BLaER1 treated with 17β-estradiol and CSF1 and Interleukin-3, amounts not matched to agents 10 nM and 100 nM (cell line): ENCODE results near the gene POU4F1.
A peak's percentile ranks its signal among the peaks of the same experiment; 100 is the strongest.
"Not testable (repeated sequence)": the region's sequence is repeated elsewhere in the genome, so short reads cannot be mapped to it uniquely, and the experiment has no call there.

ENCODE experiments used
- H3K27ac ChIP-seq, 11 experiments: shearing (Covaris generic); formaldehyde crosslinking; 2 replicates each; pipeline ENCODE4 v1.8.1; 2022
- H3K27me3 ChIP-seq, 11 experiments: shearing (Covaris generic); formaldehyde crosslinking; 2 replicates each; pipeline ENCODE4 v1.8.1; 2022
- H3K36me3 ChIP-seq, 11 experiments: shearing (Covaris generic); formaldehyde crosslinking; 2 replicates each; pipeline ENCODE4 v1.8.1; 2022
- H3K4me1 ChIP-seq, 10 experiments: shearing (Covaris generic); formaldehyde crosslinking; 2 replicates each; pipeline ENCODE4 v1.8.1; 2022
- H3K4me2 ChIP-seq, 11 experiments: shearing (Covaris generic); formaldehyde crosslinking; 2 replicates each; pipeline ENCODE4 v1.8.1; 2022
- H3K4me3 ChIP-seq, 10 experiments: shearing (Covaris generic); formaldehyde crosslinking; 2 replicates each; pipeline ENCODE4 v1.8.1; 2022
- H3K9ac ChIP-seq, 11 experiments: shearing (Covaris generic); formaldehyde crosslinking; 2 replicates each; pipeline ENCODE4 v1.8.1; 2022
- H3K9me3 ChIP-seq, 11 experiments: shearing (Covaris generic); formaldehyde crosslinking; replicated peaks in 1 of 11; 2 replicates each; pipeline ENCODE4 v1.8.1; 2022
- H4K20me1 ChIP-seq, 11 experiments: shearing (Covaris generic); formaldehyde crosslinking; 2 replicates each; pipeline ENCODE4 v1.8.1; 2022
- Cebpa-rat ChIP-seq, 11 experiments: shearing (Covaris generic); IDR thresholded peaks; 2 replicates each; pipeline ENCODE4 v1.8.1; 2022

Gene POU4F1

GRCh38 chr13:78603240-78603957 lies at the start of gene POU4F1:
Gene POU4F1, minus strand, starts transcription at chr13:78603552. Its CDS starts 226 bp downstream, at chr13:78603326.
- no peaks in the 10 kb centered on the region for H3K36me3 ChIP-seq
- H3K4me1 ChIP-seq: peaks cover 23 to 29% (median 25%) of the 10 kb centered on the region in 10 experiments; a peak in 19 of 20 replicates
- H3K27ac ChIP-seq: no peak within 1 kb of the TSS
- H3K27me3 ChIP-seq: peaks cover 100% of the 10 kb centered on the region in 11 experiments
- peaks cover 15 to 29% (median 17%) of the 10 kb centered on the region in 11 experiments; a peak in 20 of 22 replicates for H3K9me3 ChIP-seq
- peak within 1 kb of the TSS in 6 of 11 experiments; percentile 15 to 41 (median 25); a peak in 5 of 22 replicates for H3K9ac ChIP-seq
- peak within 1 kb of the TSS; percentile 77 to 93 (median 88) for H3K4me2 ChIP-seq
- TF ChIP-seq Cebpa-rat (IDR thresholded peaks at IDR 0.05): no peak
- H3K4me3 ChIP-seq: peak within 1 kb of the TSS; percentile 49 to 69 (median 58)
- peaks cover 0 to 96% (median 66%) of the 10 kb centered on the region in 11 experiments; a peak in 19 of 22 replicates for H4K20me1 ChIP-seq

- Histone ChIP-seq H4K20me1 (peaks cover 78 to 100% (median 93%) of the 10 kb centered on the region in 11 experiments), H3K4me2 (no peak overlapping the region)
Observed at GRCh38 chr13:78652651-78653050, 49.3 kb upstream of the POU4F1 start.

GRCh38 chr13:78650717-78651083 lies 47.3 kb upstream of the POU4F1 start:
- H4K20me1 ChIP-seq: peaks cover 87 to 100% (median 100%) of the 10 kb centered on the region in 11 experiments
- no peak for TF ChIP-seq Cebpa-rat (IDR thresholded peaks at IDR 0.05)
- H3K36me3 ChIP-seq: peaks cover 2 to 76% (median 34%) of the 10 kb centered on the region in 11 experiments; a peak in 19 of 22 replicates
- H3K4me1 ChIP-seq: peaks cover 18 to 46% (median 32%) of the 10 kb centered on the region in 10 experiments
- H3K4me3 ChIP-seq: peak overlapping the region in 2 of 10 experiments; percentile 6 to 25; a peak in 1 of 20 replicates
- H3K27me3 ChIP-seq: no peaks in the 10 kb centered on the region
- H3K4me2 ChIP-seq: peak overlapping the region; percentile 26 to 86 (median 71)
- H3K27ac ChIP-seq: peak overlapping the region in 2 of 11 experiments; percentile 52 to 56; a peak in 4 of 22 replicates
- H3K9me3 ChIP-seq: no peaks in the 10 kb centered on the region
- H3K9ac ChIP-seq: no peak overlapping the region; a peak in 1 of 22 replicates

More at GRCh38 chr13:78652651-78653050, 49.3 kb upstream of the POU4F1 start:
- Histone ChIP-seq H3K9ac (no peak overlapping the region), H3K4me3 (no peak overlapping the region), H3K4me1 (peaks cover 26 to 52% (median 38%) of the 10 kb centered on the region in 10 experiments), H3K27ac (no peak overlapping the region), H3K36me3 (peaks cover 7 to 71% (median 34%) of the 10 kb centered on the region in 11 experiments; a peak in 20 of 22 replicates), H3K27me3 (no peaks in the 10 kb centered on the region), H3K9me3 (no peaks in the 10 kb centered on the region)
- no peak for TF ChIP-seq Cebpa-rat (IDR thresholded peaks at IDR 0.05)

GRCh38 chr13:78649997-78650716 lies 46.8 kb upstream of the POU4F1 start:
- peak overlapping the region in 7 of 11 experiments; percentile 2 to 56 (median 31); a peak in 6 of 22 replicates for H3K27ac ChIP-seq
- H3K36me3 ChIP-seq: peaks cover 0 to 76% (median 34%) of the 10 kb centered on the region in 11 experiments; a peak in 18 of 22 replicates
- no peaks in the 10 kb centered on the region for H3K9me3 ChIP-seq
- H3K9ac ChIP-seq: no peak overlapping the region; a peak in 1 of 22 replicates
- peak overlapping the region in 2 of 10 experiments; percentile 6 to 25; a peak in 1 of 20 replicates for H3K4me3 ChIP-seq
- peaks cover 18 to 46% (median 32%) of the 10 kb centered on the region in 10 experiments for H3K4me1 ChIP-seq
- no peak for TF ChIP-seq Cebpa-rat (IDR thresholded peaks at IDR 0.05)
- H3K27me3 ChIP-seq: no peaks in the 10 kb centered on the region
- H4K20me1 ChIP-seq: peaks cover 87 to 100% (median 100%) of the 10 kb centered on the region in 11 experiments
- peak overlapping the region; percentile 26 to 86 (median 71) for H3K4me2 ChIP-seq

DNA sequence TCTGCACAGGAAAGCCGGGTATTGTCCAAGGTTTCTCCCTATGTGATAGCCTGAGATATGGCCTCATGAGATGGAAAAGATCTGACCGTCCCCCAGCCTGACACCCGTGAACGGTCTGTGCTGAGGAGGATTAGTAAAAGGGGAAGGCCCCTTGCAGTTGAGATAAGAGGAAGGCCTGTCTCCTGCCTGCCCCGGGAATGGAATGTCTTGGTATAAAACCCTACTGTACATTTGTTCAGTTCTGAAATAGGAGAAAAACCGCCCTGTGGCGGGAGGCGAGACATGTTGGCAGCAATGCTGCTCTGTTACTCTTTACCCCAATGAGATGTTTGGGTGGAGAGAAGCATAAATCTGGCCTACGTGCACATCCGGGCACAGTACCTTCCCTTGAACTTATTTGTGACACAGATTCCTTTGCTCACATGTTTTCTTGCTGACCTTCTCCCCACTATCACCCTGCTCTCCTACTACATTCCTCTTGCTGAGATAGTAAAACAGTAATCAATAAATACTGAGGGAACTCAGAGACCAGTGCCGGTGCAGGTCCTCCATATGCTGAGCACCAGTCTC lies 43.8 kb upstream of the POU4F1 start:
- not testable (repeated sequence) for H3K4me3 ChIP-seq, H3K4me2 ChIP-seq, H3K9me3 ChIP-seq, H3K9ac ChIP-seq, H3K27me3 ChIP-seq, H3K27ac ChIP-seq
- H3K36me3 ChIP-seq: peaks cover 5 to 76% (median 41%) of the 10 kb centered on the region in 11 experiments; a peak in 20 of 22 replicates
- peaks cover 18 to 45% (median 32%) of the 10 kb centered on the region in 10 experiments for H3K4me1 ChIP-seq
- H4K20me1 ChIP-seq: peaks cover 90 to 100% (median 100%) of the 10 kb centered on the region in 11 experiments

DNA sequence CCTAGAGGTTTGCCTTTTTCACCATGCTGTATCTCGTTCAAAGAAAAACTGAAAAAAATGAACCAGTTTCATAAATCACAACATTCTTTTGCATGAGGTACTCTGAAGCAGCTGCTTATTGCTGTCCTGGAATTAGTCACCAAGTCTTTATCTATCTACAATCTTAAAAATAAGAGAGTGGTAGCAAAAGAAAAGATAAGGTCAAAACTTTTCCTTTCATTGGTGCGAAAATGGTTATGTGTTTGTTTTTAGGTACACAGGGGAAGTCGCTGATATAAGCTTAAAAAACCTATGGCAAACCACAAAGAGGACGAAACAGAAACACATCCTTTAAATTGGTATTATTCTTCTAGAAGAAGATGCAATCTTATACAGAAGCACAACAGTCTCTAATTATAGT lies 34.9 kb upstream of the POU4F1 start:
- H4K20me1 ChIP-seq: peaks cover 2 to 39% (median 20%) of the 10 kb centered on the region in 11 experiments; a peak in 20 of 22 replicates
- TF ChIP-seq Cebpa-rat (IDR thresholded peaks at IDR 0.05): no peak
- H3K9ac ChIP-seq: no peak overlapping the region
- no peak overlapping the region for H3K27ac ChIP-seq
- H3K4me1 ChIP-seq: peaks cover 0 to 13% (median 3%) of the 10 kb centered on the region in 10 experiments; a peak in 11 of 20 replicates
- peaks cover 80 to 95% (median 93%) of the 10 kb centered on the region in 11 experiments for H3K36me3 ChIP-seq
- H3K4me3 ChIP-seq: no peak overlapping the region
- H3K27me3 ChIP-seq: no peaks in the 10 kb centered on the region
- H3K4me2 ChIP-seq: no peak overlapping the region
- peaks cover 0 to 4% (median 0%) of the 10 kb centered on the region in 11 experiments; a peak in 4 of 22 replicates for H3K9me3 ChIP-seq

- H3K9me3 ChIP-seq: peaks cover 0 to 4% (median 0%) of the 10 kb centered on the region in 11 experiments; a peak in 4 of 22 replicates
- H3K4me1 ChIP-seq: peaks cover 0 to 13% (median 3%) of the 10 kb centered on the region in 10 experiments; a peak in 11 of 20 replicates
- H4K20me1 ChIP-seq: peaks cover 0 to 31% (median 4%) of the 10 kb centered on the region in 11 experiments; a peak in 13 of 22 replicates
- H3K27me3 ChIP-seq: no peaks in the 10 kb centered on the region
- no peak for TF ChIP-seq Cebpa-rat (IDR thresholded peaks at IDR 0.05)
- no peak overlapping the region for H3K4me2 ChIP-seq
- H3K27ac ChIP-seq: no peak overlapping the region
- H3K4me3 ChIP-seq: no peak overlapping the region
- no peak overlapping the region for H3K9ac ChIP-seq
- peaks cover 87 to 95% (median 93%) of the 10 kb centered on the region in 11 experiments for H3K36me3 ChIP-seq
Observed at GRCh38 chr13:78636495-78636894, 33.1 kb upstream of the POU4F1 start.

DNA sequence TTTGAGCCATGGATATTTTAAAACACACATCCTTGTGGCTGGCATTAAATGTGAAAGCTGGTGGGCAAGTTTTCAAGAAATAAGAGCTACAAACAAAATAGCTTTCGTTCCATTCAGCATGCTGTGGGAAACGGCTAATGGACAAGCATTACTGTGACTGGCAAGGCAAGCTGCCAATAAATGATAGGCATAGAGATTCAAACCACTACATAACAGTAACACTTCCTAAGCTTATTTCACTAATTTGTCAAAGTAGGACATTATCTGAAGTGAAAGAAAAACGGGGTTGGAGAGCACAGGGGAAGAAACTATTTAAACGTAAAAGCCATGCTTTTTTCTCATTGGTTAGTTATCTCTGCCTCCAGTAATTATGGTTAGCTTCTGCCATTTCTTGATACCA lies 29.6 kb upstream of the POU4F1 start:
- no peak for TF ChIP-seq Cebpa-rat (IDR thresholded peaks at IDR 0.05)
- H4K20me1 ChIP-seq: peaks cover 0 to 43% (median 10%) of the 10 kb centered on the region in 11 experiments; a peak in 11 of 22 replicates
- no peak overlapping the region for H3K27ac ChIP-seq
- no peaks in the 10 kb centered on the region for H3K27me3 ChIP-seq
- H3K4me1 ChIP-seq: peaks cover 0 to 13% (median 0%) of the 10 kb centered on the region in 10 experiments; a peak in 4 of 20 replicates
- no peaks in the 10 kb centered on the region for H3K9me3 ChIP-seq
- no peak overlapping the region for H3K4me3 ChIP-seq
- H3K4me2 ChIP-seq: no peak overlapping the region
- peaks cover 94 to 100% (median 99%) of the 10 kb centered on the region in 11 experiments for H3K36me3 ChIP-seq
- no peak overlapping the region for H3K9ac ChIP-seq
